Neural progenitor cell (in vitro differentiated cells): ENCODE measurements around the gene ANKRD36.
"Not testable (repeated sequence)": the region's sequence is repeated elsewhere in the genome, so short reads cannot be mapped to it uniquely, and the experiment has no call there.

Experiments used
- EZH2 ChIP-seq: fragments of 200-600 bp; sonication (generic); IDR thresholded peaks from 2 replicates; pipeline ENCODE4 v1.6.1; 2017; ENCODE audit warnings: antibody characterized with exemption, mild to moderate bottlenecking, moderate library complexity
- EZH2phosphoT487 ChIP-seq: fragments of 200-600 bp; sonication (generic); IDR thresholded peaks from 2 replicates; pipeline ENCODE4 v1.6.1; 2017; ENCODE audit warnings: antibody characterized with exemption
- TF ChIP-seq, protein P1 (sequence below): fragments of 200-600 bp; sonication (generic); IDR thresholded peaks from 2 replicates; pipeline ENCODE4 v1.5.1; 2017; ENCODE audit warnings: antibody characterized with exemption, mild to moderate bottlenecking

DNA sequence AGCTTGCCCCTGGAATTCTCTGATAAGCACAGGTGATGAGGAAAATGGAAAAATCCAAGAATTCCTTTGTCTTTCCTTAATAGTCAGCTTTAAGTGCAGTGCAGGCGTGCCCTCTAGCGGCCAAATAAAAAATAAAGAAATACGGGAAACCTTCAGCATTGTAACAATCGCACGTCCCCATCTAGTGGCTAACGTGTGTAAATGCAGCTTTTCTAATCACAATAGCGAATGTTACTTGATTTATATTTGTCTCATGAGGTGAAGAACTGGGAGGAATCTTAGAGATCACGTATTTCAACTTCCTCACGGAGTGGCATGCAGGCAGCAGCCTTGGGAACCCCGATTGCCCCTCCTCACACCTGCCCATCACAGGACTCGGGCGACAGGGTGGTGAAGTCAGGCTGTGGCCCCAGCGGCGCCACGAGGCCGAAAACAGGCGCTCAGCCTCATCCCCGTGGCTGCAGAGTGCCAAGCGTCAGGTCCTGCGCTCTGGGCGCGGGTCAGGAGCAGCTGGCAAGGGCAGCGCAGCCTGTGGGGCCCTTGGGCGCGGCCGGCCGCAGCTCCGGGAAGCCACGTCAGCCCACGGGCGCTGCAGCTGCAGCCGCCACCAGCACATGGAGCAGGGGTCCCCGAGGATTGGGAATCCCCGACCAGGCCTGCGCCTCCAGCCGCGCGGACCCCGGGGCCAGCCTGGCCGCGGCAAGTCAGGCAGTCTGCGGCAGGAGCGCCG, 468 bp upstream of the ANKRD36 start:
- not testable (repeated sequence) for TF ChIP-seq EZH2, EZH2phosphoT487
- TF ChIP-seq, protein P1, sequence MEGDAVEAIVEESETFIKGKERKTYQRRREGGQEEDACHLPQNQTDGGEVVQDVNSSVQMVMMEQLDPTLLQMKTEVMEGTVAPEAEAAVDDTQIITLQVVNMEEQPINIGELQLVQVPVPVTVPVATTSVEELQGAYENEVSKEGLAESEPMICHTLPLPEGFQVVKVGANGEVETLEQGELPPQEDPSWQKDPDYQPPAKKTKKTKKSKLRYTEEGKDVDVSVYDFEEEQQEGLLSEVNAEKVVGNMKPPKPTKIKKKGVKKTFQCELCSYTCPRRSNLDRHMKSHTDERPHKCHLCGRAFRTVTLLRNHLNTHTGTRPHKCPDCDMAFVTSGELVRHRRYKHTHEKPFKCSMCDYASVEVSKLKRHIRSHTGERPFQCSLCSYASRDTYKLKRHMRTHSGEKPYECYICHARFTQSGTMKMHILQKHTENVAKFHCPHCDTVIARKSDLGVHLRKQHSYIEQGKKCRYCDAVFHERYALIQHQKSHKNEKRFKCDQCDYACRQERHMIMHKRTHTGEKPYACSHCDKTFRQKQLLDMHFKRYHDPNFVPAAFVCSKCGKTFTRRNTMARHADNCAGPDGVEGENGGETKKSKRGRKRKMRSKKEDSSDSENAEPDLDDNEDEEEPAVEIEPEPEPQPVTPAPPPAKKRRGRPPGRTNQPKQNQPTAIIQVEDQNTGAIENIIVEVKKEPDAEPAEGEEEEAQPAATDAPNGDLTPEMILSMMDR = peak; percentile 80
